Activated T-helper 1 cell treated with anti-CD3 and anti-CD28 coated beads, Interleukin-12 subunit alpha, Interleukin-12 subunit beta, Interleukin-2, Interleukin-4 antibody, amounts not matched to agents 30 ng/mL and 10 ng/mL and 1 ng/mL, durations not matched to agents 14 hours and 24 hours and 36 hours (primary cell): ENCODE measurements around the gene MSMB. TPM values are rescaled to one million over a fixed set of nuclear protein-coding genes. Genes with fewer than 3 reads are reported as not detected.

Experiments used
- DNase-seq: peaks from one replicate; pipeline ENCODE4 v3.0.0; 2021; ENCODE audit warnings: low spot score
- H3K27ac Mint-ChIP-seq: one replicate; pipeline ENCODE4 v1.8.0; 2021; ENCODE audit warnings: mild to moderate bottlenecking, mixed read lengths
- H3K27me3 Mint-ChIP-seq: one replicate; pipeline ENCODE4 v1.8.0; 2022; ENCODE audit warnings: mild to moderate bottlenecking, moderate library complexity, mixed read lengths; ENCODE audit not compliant: insufficient read depth
- H3K36me3 Mint-ChIP-seq: one replicate; pipeline ENCODE4 v1.8.0; 2021; ENCODE audit warnings: low read depth, mixed read lengths
- H3K4me1 Mint-ChIP-seq: one replicate; pipeline ENCODE4 v1.8.0; 2021; ENCODE audit warnings: low read depth, mixed read lengths
- H3K4me3 Mint-ChIP-seq: one replicate; pipeline ENCODE4 v1.8.0; 2021; ENCODE audit warnings: mild to moderate bottlenecking, moderate library complexity, mixed read lengths
- H3K9me3 Mint-ChIP-seq: one replicate; pipeline ENCODE4 v1.8.0; 2021; ENCODE audit warnings: mixed read lengths
- intact Hi-C: fragments of 100-400 bp; cut with micrococcal nuclease; formaldehyde crosslinking; loops from one replicate; pipeline ENCODE4 v1.15.1; 2024
- total RNA-seq: library from RNA; stranded (reverse); gene quantifications from 2 replicates; pipeline ENCODE4 v1.2.3, GENCODE V29; 2022

The MSMB gene
- total RNA-seq, 1 donor from 2014 or later, result not detected

- H3K36me3 Mint-ChIP-seq, result peaks cover 5% of the 10 kb centered on the region
- DNase-seq, result peak; percentile 80
- H3K27ac Mint-ChIP-seq, result peak overlapping the region; percentile 74
- intact Hi-C loops, result loop anchor here (1.0 to 10.0 kb wide), 9 partner anchors 8 to 1048 kb away; partner anchors contain the start of genes ALOX5, DEPP1, TIMM23 and ZFAND4
- H3K27me3 Mint-ChIP-seq, result no peaks in the 10 kb centered on the region
- no peaks in the 10 kb centered on the region for H3K9me3 Mint-ChIP-seq
- H3K4me1 Mint-ChIP-seq, result peaks cover 70% of the 10 kb centered on the region
- H3K4me3 Mint-ChIP-seq, result peak overlapping the region; percentile 79
Observed at GRCh38 chr10:46022978-46023702, 22.9 kb downstream of the MSMB start.

- H3K9me3 Mint-ChIP-seq, result no peaks in the 10 kb centered on the region
- peaks cover 64% of the 10 kb centered on the region for H3K4me1 Mint-ChIP-seq
- no peaks in the 10 kb centered on the region for H3K27me3 Mint-ChIP-seq
- no peak overlapping the region for H3K27ac Mint-ChIP-seq
- H3K4me3 Mint-ChIP-seq, result no peak overlapping the region
- intact Hi-C loops, result loop anchor here (5.0 to 10.0 kb wide), 5 partner anchors 247 to 1046 kb away; partner anchors contain the start of genes ALOX5, DEPP1, ZFAND4 and ZNF22
- H3K36me3 Mint-ChIP-seq, result peaks cover 9% of the 10 kb centered on the region
- no peak for DNase-seq
Observed at GRCh38 chr10:46020344-46020657, 25.8 kb downstream of the MSMB start.

GRCh38 chr10:46019569-46020343 lies 26.3 kb downstream of the MSMB start:
- DNase-seq, result no peak
- intact Hi-C loops, result loop anchor here (5.0 to 10.0 kb wide), 5 partner anchors 248 to 1045 kb away; partner anchors contain the start of genes ALOX5, DEPP1, ZFAND4 and ZNF22
- Mint-ChIP-seq H3K27ac (no peak overlapping the region), H3K27me3 (no peaks in the 10 kb centered on the region), H3K9me3 (no peaks in the 10 kb centered on the region), H3K4me1 (peaks cover 61% of the 10 kb centered on the region), H3K36me3 (peaks cover 11% of the 10 kb centered on the region), H3K4me3 (peak overlapping the region; percentile 24)

- H3K27me3 Mint-ChIP-seq, result no peaks in the 10 kb centered on the region
- peaks cover 60% of the 10 kb centered on the region for H3K4me1 Mint-ChIP-seq
- H3K9me3 Mint-ChIP-seq, result no peaks in the 10 kb centered on the region
- DNase-seq, result no peak
- no peak overlapping the region for H3K27ac Mint-ChIP-seq
- H3K36me3 Mint-ChIP-seq, result peaks cover 17% of the 10 kb centered on the region
- no peak overlapping the region for H3K4me3 Mint-ChIP-seq
- intact Hi-C loops, result no loop called here
Observed at GRCh38 chr10:46019177-46019528, 26.9 kb downstream of the MSMB start.

GRCh38 chr10:46018453-46019176 lies 27.5 kb downstream of the MSMB start:
- DNase-seq, result no peak
- Mint-ChIP-seq H3K9me3 (no peaks in the 10 kb centered on the region), H3K4me3 (no peak overlapping the region), H3K27ac (no peak overlapping the region), H3K4me1 (peaks cover 54% of the 10 kb centered on the region), H3K36me3 (peaks cover 18% of the 10 kb centered on the region), H3K27me3 (no peaks in the 10 kb centered on the region)
- intact Hi-C loops, result no loop called here

- H3K4me3 Mint-ChIP-seq, result no peak overlapping the region
- H3K36me3 Mint-ChIP-seq, result peaks cover 21% of the 10 kb centered on the region
- H3K9me3 Mint-ChIP-seq, result no peaks in the 10 kb centered on the region
- no peak for DNase-seq
- no peak overlapping the region for H3K27ac Mint-ChIP-seq
- H3K27me3 Mint-ChIP-seq, result no peaks in the 10 kb centered on the region
- H3K4me1 Mint-ChIP-seq, result peaks cover 50% of the 10 kb centered on the region
- intact Hi-C loops, result no loop called here
Observed at GRCh38 chr10:46017733-46018132, 28.3 kb downstream of the MSMB start.

- Mint-ChIP-seq H3K27me3 (no peaks in the 10 kb centered on the region), H3K27ac (peak overlapping the region; percentile 10), H3K4me3 (no peak overlapping the region), H3K4me1 (peaks cover 47% of the 10 kb centered on the region), H3K9me3 (no peaks in the 10 kb centered on the region), H3K36me3 (peaks cover 26% of the 10 kb centered on the region)
- intact Hi-C loops, result no loop called here
- no peak for DNase-seq
Observed at GRCh38 chr10:46016811-46017210, 29.3 kb downstream of the MSMB start.

- H3K4me1 Mint-ChIP-seq, result peaks cover 44% of the 10 kb centered on the region
- H3K27ac Mint-ChIP-seq, result no peak overlapping the region
- no peak overlapping the region for H3K4me3 Mint-ChIP-seq
- intact Hi-C loops, result no loop called here
- H3K27me3 Mint-ChIP-seq, result no peaks in the 10 kb centered on the region
- no peak for DNase-seq
- peaks cover 27% of the 10 kb centered on the region for H3K36me3 Mint-ChIP-seq
- no peaks in the 10 kb centered on the region for H3K9me3 Mint-ChIP-seq
Observed at GRCh38 chr10:46016190-46016589, 29.9 kb downstream of the MSMB start.

- Mint-ChIP-seq H3K27ac (no peak overlapping the region), H3K9me3 (no peaks in the 10 kb centered on the region), H3K27me3 (no peaks in the 10 kb centered on the region), H3K4me1 (peaks cover 31% of the 10 kb centered on the region), H3K4me3 (no peak overlapping the region), H3K36me3 (peaks cover 34% of the 10 kb centered on the region)
- intact Hi-C loops, result no loop called here
- no peak for DNase-seq
Observed at GRCh38 chr10:46014683-46015405, 31.2 kb downstream of the MSMB start.

- H3K27me3 Mint-ChIP-seq, result no peaks in the 10 kb centered on the region
- peaks cover 39% of the 10 kb centered on the region for H3K36me3 Mint-ChIP-seq
- no peak for DNase-seq
- H3K9me3 Mint-ChIP-seq, result no peaks in the 10 kb centered on the region
- intact Hi-C loops, result no loop called here
- peaks cover 24% of the 10 kb centered on the region for H3K4me1 Mint-ChIP-seq
- no peak overlapping the region for H3K4me3 Mint-ChIP-seq
- no peak overlapping the region for H3K27ac Mint-ChIP-seq
Observed at GRCh38 chr10:46014206-46014605, 31.9 kb downstream of the MSMB start.

- Mint-ChIP-seq H3K27ac (no peak overlapping the region), H3K4me3 (no peak overlapping the region), H3K4me1 (peaks cover 12% of the 10 kb centered on the region), H3K9me3 (no peaks in the 10 kb centered on the region), H3K27me3 (no peaks in the 10 kb centered on the region), H3K36me3 (peaks cover 43% of the 10 kb centered on the region)
- DNase-seq, result no peak
- intact Hi-C loops, result no loop called here
Observed at GRCh38 chr10:46012746-46013145, 33.3 kb downstream of the MSMB start.

- Mint-ChIP-seq H3K27ac (no peak overlapping the region), H3K4me3 (no peak overlapping the region), H3K36me3 (peaks cover 45% of the 10 kb centered on the region), H3K27me3 (no peaks in the 10 kb centered on the region), H3K9me3 (no peaks in the 10 kb centered on the region), H3K4me1 (no peaks in the 10 kb centered on the region)
- intact Hi-C loops, result no loop called here
- DNase-seq, result no peak
Observed at GRCh38 chr10:46006219-46006618, 39.9 kb downstream of the MSMB start.
